ENCODE results near the gene TIMP3.

TIMP3 gene

GRCh38 chr22:32803020-32803737 is 1.7 kb downstream of the TIMP3 start:
- no peak for TF ChIP-seq CTCF (IDR thresholded peaks at IDR 0.05; ENCODE audit: low read depth, low read length)
- DNase-seq (ENCODE audit: extremely low read depth, low read depth), result no peak

GRCh38 chr22:32803738-32804435 is 2.4 kb downstream of the TIMP3 start:
- TF ChIP-seq CTCF (IDR thresholded peaks at IDR 0.05; ENCODE audit: low read depth, low read length), result no peak
- no peak for DNase-seq (ENCODE audit: extremely low read depth, low read depth)

GRCh38 chr22:32804531-32805360 is 3.2 kb downstream of the TIMP3 start:
- no peak for TF ChIP-seq CTCF (IDR thresholded peaks at IDR 0.05; ENCODE audit: low read depth, low read length)
- DNase-seq (ENCODE audit: extremely low read depth, low read depth), result no peak

GRCh38 chr22:32805361-32805881 is 3.9 kb downstream of the TIMP3 start:
- TF ChIP-seq CTCF (IDR thresholded peaks at IDR 0.05; ENCODE audit: low read depth, low read length), result no peak
- no peak for DNase-seq (ENCODE audit: extremely low read depth, low read depth)

- no peak for DNase-seq (ENCODE audit: extremely low read depth, low read depth)
- no peak for TF ChIP-seq CTCF (IDR thresholded peaks at IDR 0.05; ENCODE audit: low read depth, low read length)
Measured at GRCh38 chr22:32806296-32806695, 4.8 kb downstream of the TIMP3 start.

- no peak for TF ChIP-seq CTCF (IDR thresholded peaks at IDR 0.05; ENCODE audit: low read depth, low read length)
- DNase-seq (ENCODE audit: extremely low read depth, low read depth), result no peak
Measured at GRCh38 chr22:32808038-32808445, 6.5 kb downstream of the TIMP3 start.
